NCI-H748 (cell line): Measurements from ENCODE around the gene FFAR1.

Source experiments
- DNase-seq: peaks from one replicate; lab custom pipeline; 2025; ENCODE audit not compliant: unreplicated experiment; lab: John Stamatoyannopoulos, UW

Gene FFAR1

GRCh38 chr19:35383536-35383935 lies 35.8 kb downstream of the FFAR1 start:
- no peak for DNase-seq

DNA sequence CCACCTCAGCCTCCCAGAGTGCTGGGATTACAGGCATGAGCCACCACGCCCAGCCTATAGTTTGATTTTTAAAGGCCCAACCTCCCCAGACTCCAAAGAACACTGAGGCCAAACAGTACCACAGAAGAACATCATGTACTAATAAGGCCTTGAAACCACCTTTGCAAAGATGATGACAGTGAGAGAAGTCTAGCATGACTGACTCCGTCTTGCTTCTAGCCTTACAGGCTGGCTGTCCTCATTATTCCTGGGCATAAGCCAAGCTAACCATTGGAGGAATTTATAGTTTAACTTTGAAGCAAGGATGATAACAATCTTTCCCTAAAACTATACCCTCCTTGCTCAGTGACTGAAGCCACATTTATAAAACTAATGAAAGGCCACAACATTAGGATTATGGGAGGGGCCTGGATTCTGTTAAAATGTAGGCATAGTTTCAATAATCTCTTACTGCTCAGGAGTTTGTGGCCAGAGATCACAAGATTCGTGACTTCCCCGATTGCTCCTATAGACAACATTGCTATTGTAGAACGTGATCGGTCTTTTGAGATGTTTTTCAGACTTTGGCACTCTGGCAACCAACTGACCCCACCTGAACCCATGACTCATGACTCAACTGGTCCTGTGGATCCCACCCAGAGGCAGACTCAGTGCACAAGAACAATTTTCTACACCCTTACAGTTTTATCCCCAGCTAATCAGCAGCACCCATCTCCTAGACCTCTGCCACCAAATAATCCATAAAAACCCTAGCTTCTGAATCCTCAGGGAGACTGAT lies 40.8 kb downstream of the FFAR1 start:
- no peak for DNase-seq

DNA sequence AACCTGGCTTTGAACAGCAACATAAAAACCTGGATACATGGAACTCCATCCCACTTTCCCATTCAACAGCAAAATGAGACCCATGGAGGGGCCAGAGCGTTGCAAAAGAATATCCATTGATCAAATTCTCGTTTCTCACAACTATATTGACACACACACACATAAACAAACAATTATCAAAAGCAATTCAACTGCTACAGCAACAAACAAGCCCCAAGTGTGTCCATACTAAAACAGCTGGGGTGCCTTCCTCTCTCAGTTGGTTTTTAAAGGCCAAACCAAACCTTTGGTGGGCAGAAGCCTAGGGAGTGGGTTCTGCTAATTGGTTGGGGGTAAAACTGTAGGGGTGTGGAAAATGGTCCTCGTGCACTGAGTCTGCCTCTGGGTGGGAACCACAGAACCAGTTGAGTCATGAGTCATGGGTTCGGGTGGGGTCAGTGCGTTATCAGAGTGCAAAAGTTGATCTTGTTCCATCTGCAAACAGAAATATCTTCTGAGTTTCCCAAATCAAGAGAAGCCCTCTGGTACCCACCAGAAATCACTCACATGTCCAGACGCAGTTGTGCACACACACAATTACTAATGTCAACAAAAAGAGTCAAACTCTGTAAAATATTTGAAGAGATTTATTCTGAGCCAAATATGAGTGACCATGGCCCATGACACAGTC lies 41.6 kb downstream of the FFAR1 start:
- no peak for DNase-seq

- DNase-seq: no peak
Measured at GRCh38 chr19:35392742-35393715, 45.3 kb downstream of the FFAR1 start.

DNA sequence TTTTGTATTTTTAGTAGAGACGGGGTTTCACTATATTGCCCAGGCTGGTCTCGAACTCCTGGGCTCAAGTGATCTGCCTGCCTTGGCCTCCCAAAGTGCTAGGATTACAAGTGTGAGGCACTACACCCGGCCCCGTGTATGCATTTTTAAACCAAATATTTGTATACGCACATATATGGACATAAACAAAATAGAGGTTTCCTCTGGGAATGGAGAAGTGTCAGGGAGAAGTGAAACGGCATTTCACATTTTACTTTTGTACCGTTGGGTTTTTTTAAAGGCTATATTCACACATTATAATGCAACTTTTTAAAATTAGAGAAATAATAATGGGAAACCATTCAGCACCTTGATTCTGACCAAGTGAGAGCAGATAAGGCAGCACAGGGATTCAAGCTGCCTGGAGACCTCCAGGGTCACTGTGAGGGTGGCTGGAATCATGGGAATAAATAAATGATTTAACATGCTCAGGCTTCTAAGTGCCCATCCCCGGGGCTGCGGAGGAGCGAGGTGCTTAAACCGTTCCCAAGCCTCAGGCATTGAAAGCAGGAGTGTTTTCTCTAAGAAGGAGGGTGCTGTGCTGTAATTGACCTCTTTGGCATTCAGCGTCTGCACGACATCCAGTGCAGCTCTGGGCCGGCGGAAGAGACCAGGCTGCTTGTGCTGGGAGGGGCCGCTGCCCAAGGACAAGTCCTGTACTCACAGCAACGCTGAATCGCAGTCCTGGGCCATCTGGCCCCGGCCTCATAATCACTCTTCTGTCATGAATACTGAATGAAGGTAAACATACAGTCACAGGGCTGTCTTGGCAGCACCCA lies 47.9 kb downstream of the FFAR1 start:
- DNase-seq: no peak

DNA sequence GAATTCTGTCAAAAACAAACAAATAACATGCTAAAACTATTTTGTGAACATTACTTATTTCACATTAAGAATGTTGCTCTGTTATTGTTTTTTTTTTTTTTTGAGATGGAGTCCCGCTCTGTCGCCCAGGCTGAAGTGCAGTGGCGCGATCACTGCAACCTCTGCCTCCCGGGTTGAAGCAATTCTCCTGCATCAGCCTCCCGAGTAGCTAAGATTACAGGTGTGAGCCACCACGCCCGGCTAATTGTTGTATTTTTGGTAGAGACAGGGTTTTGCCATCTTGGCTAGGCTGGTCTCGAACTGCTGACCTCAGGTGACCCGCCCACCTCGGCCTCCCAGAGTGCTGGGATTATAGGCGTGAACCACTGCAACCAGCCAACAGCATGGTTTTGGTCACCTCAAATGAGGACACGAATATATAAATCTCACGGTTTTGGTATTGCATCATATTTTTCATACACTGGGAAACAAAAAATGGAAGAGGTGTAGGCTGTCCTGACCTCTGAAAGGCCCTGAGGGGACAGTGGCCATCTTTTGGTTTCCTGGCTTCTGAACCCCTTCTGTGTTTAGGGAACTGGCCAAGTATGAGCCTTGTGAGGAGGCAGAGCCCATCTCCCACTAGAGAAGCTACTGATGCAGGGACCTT lies 48.7 kb downstream of the FFAR1 start:
- no peak for DNase-seq

DNA sequence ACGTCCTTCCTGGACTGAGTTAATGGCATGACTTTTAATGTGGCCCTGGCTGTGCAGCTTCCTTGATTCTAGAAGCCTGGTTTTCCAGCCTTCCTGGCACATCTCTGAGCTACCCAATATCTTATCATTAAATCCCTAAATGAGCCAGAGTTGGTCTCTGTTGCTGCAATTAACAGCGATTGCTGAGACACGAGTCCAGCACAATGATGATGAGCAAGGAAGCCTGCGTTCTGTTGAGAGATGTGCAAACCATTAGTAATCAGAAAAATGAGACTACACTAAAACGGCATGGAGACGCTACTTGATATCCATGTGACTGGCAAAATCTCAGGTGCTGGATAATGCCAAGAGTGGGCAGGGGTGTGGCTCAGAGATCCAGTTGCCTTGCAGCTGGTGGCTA lies 49.4 kb downstream of the FFAR1 start:
- peak; percentile 41 for DNase-seq
